OCI-LY7 (cell line): ENCODE results near the gene NDUFS8. TPM values are rescaled to one million over a fixed set of nuclear protein-coding genes. Genes with fewer than 3 reads are reported as not detected.
A peak's percentile ranks its signal among the peaks of the same experiment; 100 is the strongest.

Experiments used
- BruUV-seq: library from RNA; stranded (reverse); fragments of 400-500 nt; replicated peaks from 2 replicates; lab custom pipeline; 2021; lab: Mats Ljungman, UMichigan
- CTCF ChIA-PET: fragments of 300-600 bp; sonication (Branson Sonifier 250); formaldehyde crosslinking; loops from one replicate; lab custom pipeline; 2022; ENCODE audit warnings: antibody characterized with exemption; ENCODE audit not compliant: unreplicated experiment; lab: Charles Lee
- POLR2A ChIA-PET: fragments of 300-600 bp; sonication (Branson Sonifier 250); formaldehyde crosslinking; loops from one replicate; lab custom pipeline; 2022; ENCODE audit warnings: antibody characterized with exemption; lab: Charles Lee
- DNase-seq: peaks from one replicate; pipeline ENCODE4 v3.0.0-alpha.2; 2015; ENCODE audit warnings: low spot score
- H2AFZ ChIP-seq: fragments of 200-600 bp; sonication (generic), shearing (Covaris generic); 2 replicates; pipeline ENCODE4 v1.6.1; 2014; ENCODE audit warnings: mild to moderate bottlenecking, antibody characterized with exemption, low read length, moderate library complexity
- H3K27ac ChIP-seq: fragments of 200-600 bp; sonication (generic); 2 replicates; pipeline ENCODE4 v1.5.1; 2014; ENCODE audit warnings: mixed run types, low read depth, mild to moderate bottlenecking, moderate library complexity, low read length, inconsistent platforms; ENCODE audit not compliant: poor library complexity, severe bottlenecking
- H3K36me3 ChIP-seq: fragments of 200-600 bp; sonication (generic); 2 replicates; pipeline ENCODE4 v1.6.1; 2014; ENCODE audit warnings: mild to moderate bottlenecking, antibody characterized with exemption, low read length, moderate library complexity, mixed read lengths; ENCODE audit not compliant: insufficient read depth
- H3K4me1 ChIP-seq: fragments of 200-600 bp; sonication (generic); 2 replicates; pipeline ENCODE4 v1.5.1; 2014; ENCODE audit warnings: mild to moderate bottlenecking, low read length; ENCODE audit not compliant: insufficient read depth, poor library complexity, severe bottlenecking
- H3K4me2 ChIP-seq: fragments of 200-600 bp; sonication (generic); 2 replicates; pipeline ENCODE4 v1.6.1; 2014; ENCODE audit warnings: mild to moderate bottlenecking, low read length
- H3K4me3 ChIP-seq: fragments of 200-600 bp; sonication (generic); 2 replicates; pipeline ENCODE4 v1.5.1; 2014; ENCODE audit warnings: mild to moderate bottlenecking, low read depth, low read length; ENCODE audit not compliant: poor library complexity, severe bottlenecking
- H3K79me2 ChIP-seq: fragments of 200-600 bp; sonication (generic); 2 replicates; pipeline ENCODE4 v1.6.1; 2016; ENCODE audit warnings: low read depth, mild to moderate bottlenecking, low read length, moderate library complexity, mixed read lengths; ENCODE audit not compliant: insufficient read depth
- H3K9me2 ChIP-seq: fragments of 200-600 bp; sonication (generic); 2 replicates; pipeline ENCODE4 v1.6.1; 2016; ENCODE audit warnings: mild to moderate bottlenecking, low read length, mixed read lengths; ENCODE audit not compliant: insufficient read depth
- H3K9me3 ChIP-seq: fragments of 200-600 bp; sonication (generic); 2 replicates; pipeline ENCODE4 v1.6.1; 2014; ENCODE audit warnings: mild to moderate bottlenecking, mixed run types, low read length, mixed read lengths
- H4K20me1 ChIP-seq: fragments of 200-600 bp; sonication (generic); 2 replicates; pipeline ENCODE4 v1.6.1; 2014; ENCODE audit warnings: mild to moderate bottlenecking, antibody characterized with exemption, low read length, moderate library complexity, mixed read lengths; ENCODE audit not compliant: insufficient read depth
- CTCF ChIP-seq: fragments of 200-600 bp; sonication (generic); conservative IDR thresholded peaks from 2 replicates; pipeline ENCODE4 v1.5.1; 2014; ENCODE audit warnings: mild to moderate bottlenecking, antibody characterized with exemption, low read length, moderate library complexity, mixed read lengths
- EZH2phosphoT487 ChIP-seq: fragments of 200-600 bp; sonication (generic); IDR thresholded peaks from 2 replicates; pipeline ENCODE4 v1.6.1; 2018; ENCODE audit warnings: low read depth, borderline replicate concordance, mild to moderate bottlenecking, mixed run types, antibody characterized with exemption, low read length, moderate library complexity, mixed read lengths
- intact Hi-C: fragments of 100-400 bp; cut with micrococcal nuclease; formaldehyde crosslinking; loops from one replicate; pipeline ENCODE4 v1.10.0; 2022; ENCODE audit not compliant: unreplicated experiment
- total RNA-seq, 2 experiments: library from RNA; depleted of rRNA in 1 of 2; stranded (reverse); fragments of >200 nt in 1 of 2; shearing (Covaris generic) in 1 of 2; gene quantifications; 2 replicates each; pipeline ENCODE4 v1.2.3, GENCODE V29; 2014 to 2022

NDUFS8 gene
- total RNA-seq, 2 experiments from 2014 or later: 126 to 173 TPM

GRCh38 chr11:68057807-68058206, 27.3 kb downstream of the NDUFS8 start:
- CTCF ChIA-PET: no interaction called here
- no peak for DNase-seq
- Histone ChIP-seq H3K79me2 (no peaks in the 10 kb centered on the region), H3K9me2 (no peaks in the 10 kb centered on the region), H2AFZ (no peak overlapping the region), H4K20me1 (no peaks in the 10 kb centered on the region), H3K27ac (no peak overlapping the region), H3K4me2 (no peak overlapping the region), H3K36me3 (peaks cover 58% of the 10 kb centered on the region), H3K9me3 (no peaks in the 10 kb centered on the region), H3K4me3 (no peak overlapping the region), H3K4me1 (no peaks in the 10 kb centered on the region)
- TSS peak; percentile 21 for BruUV-seq
- TF ChIP-seq CTCF (no peak), EZH2phosphoT487 (no peak)
- intact Hi-C loops: no loop called here
- POLR2A ChIA-PET: no interaction called here

- Histone ChIP-seq H3K79me2 (no peaks in the 10 kb centered on the region), H3K4me3 (no peak overlapping the region), H3K36me3 (peaks cover 82% of the 10 kb centered on the region), H4K20me1 (no peaks in the 10 kb centered on the region), H3K4me2 (no peak overlapping the region), H3K9me3 (no peaks in the 10 kb centered on the region), H3K27ac (no peak overlapping the region), H2AFZ (no peak overlapping the region), H3K4me1 (no peaks in the 10 kb centered on the region), H3K9me2 (no peaks in the 10 kb centered on the region)
- intact Hi-C loops: no loop called here
- TF ChIP-seq CTCF (no peak), EZH2phosphoT487 (no peak)
- BruUV-seq: no TSS peak
- no peak for DNase-seq
- POLR2A ChIA-PET: interaction anchor here (0.6 kb wide), 1 partner anchor 33 kb away, joined by 3 read pairs; no protein-coding TSS in a partner anchor
- CTCF ChIA-PET: no interaction called here
These were observed 31.0 kb downstream of the NDUFS8 start for GRCh38 chr11:68061508-68061907.

- H3K4me1 ChIP-seq: no peaks in the 10 kb centered on the region
- H3K4me3 ChIP-seq: no peak overlapping the region
- H3K9me2 ChIP-seq: no peaks in the 10 kb centered on the region
- H3K36me3 ChIP-seq: peaks cover 86% of the 10 kb centered on the region
- H3K4me2 ChIP-seq: no peak overlapping the region
- no peak overlapping the region for H3K27ac ChIP-seq
- CTCF ChIA-PET: no interaction called here
- TF ChIP-seq EZH2phosphoT487: no peak
- TF ChIP-seq CTCF: no peak
- no TSS peak for BruUV-seq
- intact Hi-C loops: no loop called here
- no peaks in the 10 kb centered on the region for H3K79me2 ChIP-seq
- POLR2A ChIA-PET: interaction anchor here (0.7 kb wide), 2 partner anchors 14 to 449 kb away, joined by 3 to 5 read pairs; no protein-coding TSS in a partner anchor
- H2AFZ ChIP-seq: no peak overlapping the region
- DNase-seq: no peak
- no peaks in the 10 kb centered on the region for H4K20me1 ChIP-seq
- no peaks in the 10 kb centered on the region for H3K9me3 ChIP-seq
These were observed 34.4 kb downstream of the NDUFS8 start for GRCh38 chr11:68064926-68065325.
